Breast epithelium (tissue), 4 donors: Measurements from ENCODE around the gene MYO1E. TPM values are rescaled to one million over a fixed set of nuclear protein-coding genes. Genes with fewer than 3 reads are reported as not detected.
A peak's percentile ranks its signal among the peaks of the same experiment; 100 is the strongest.

Experiments used
- DNase-seq, 2 donors: peaks; one replicate each; pipeline ENCODE4 v3.0.0-alpha.2; 2019; ENCODE audit warnings: low spot score in 2 of 2
- H3K27ac ChIP-seq, 2 donors: fragments of 200-600 bp; sonication (generic) in 1 of 2; one replicate each; pipeline ENCODE4 v1.5.1; 2016 to 2019; ENCODE audit warnings: mild to moderate bottlenecking in 1 of 2
- H3K27me3 ChIP-seq, 2 donors: fragments of 200-600 bp; sonication (generic) in 1 of 2; one replicate each; pipeline versions ENCODE4 v1.5.1 to v1.6.0; 2017 to 2019; ENCODE audit warnings: control low read depth in 1 of 2, mild to moderate bottlenecking in 1 of 2
- H3K36me3 ChIP-seq: fragments of 200-600 bp; one replicate; pipeline ENCODE4 v1.5.1; 2019
- H3K4me1 ChIP-seq, 2 donors: fragments of 200-600 bp; sonication (generic); one replicate each; pipeline ENCODE4 v1.5.1; 2016 to 2019; ENCODE audit warnings: control low read depth in 1 of 2
- H3K4me3 ChIP-seq, 3 donors: fragments of 200-600 bp; sonication (generic); 1 replicate in 2 of 3; 2 replicates in 1 of 3; pipeline ENCODE4 v1.5.1; 2016 to 2019; ENCODE audit warnings: mild to moderate bottlenecking in 3 of 3, moderate library complexity in 2 of 3
- H3K9me3 ChIP-seq, 2 donors: fragments of 200-600 bp; sonication (generic) in 1 of 2; one replicate each; pipeline ENCODE4 v1.5.1; 2016 to 2019; ENCODE audit warnings: control low read depth in 1 of 2
- POLR2A ChIP-seq: fragments of 450-650 bp; IDR thresholded peaks from one replicate; pipeline ENCODE4 v1.6.1; 2016; ENCODE audit warnings: antibody characterized with exemption, mild to moderate bottlenecking, moderate library complexity
- POLR2AphosphoS5 ChIP-seq, 3 donors: sonication (generic); formaldehyde crosslinking; IDR thresholded peaks; one replicate each; pipeline ENCODE4 v1.6.1; 2017; ENCODE audit warnings: antibody characterized with exemption in 3 of 3
- intact Hi-C: fragments of 100-400 bp; cut with DNase I; formaldehyde crosslinking; loops from one replicate; pipeline ENCODE4 v1.15.1; 2023; ENCODE audit warnings: low total_unique reads
- total RNA-seq, 3 donors: library from RNA; depleted of rRNA; stranded (reverse); fragments of >200 nt; gene quantifications; one replicate each; pipeline ENCODE4 v1.1.0, GENCODE V29; 2016
- TF ChIP-seq, protein P1 (sequence below), 3 donors: fragments of 450-650 bp; IDR thresholded peaks; one replicate each; pipeline ENCODE4 v1.5.1; 2016 to 2017; ENCODE audit warnings: antibody characterized with exemption in 3 of 3, mild to moderate bottlenecking in 3 of 3, moderate library complexity in 3 of 3

The MYO1E gene
- total RNA-seq, 3 donors from 2014 or later, result 51.5 to 76.1 (median 68.6) TPM

DNA sequence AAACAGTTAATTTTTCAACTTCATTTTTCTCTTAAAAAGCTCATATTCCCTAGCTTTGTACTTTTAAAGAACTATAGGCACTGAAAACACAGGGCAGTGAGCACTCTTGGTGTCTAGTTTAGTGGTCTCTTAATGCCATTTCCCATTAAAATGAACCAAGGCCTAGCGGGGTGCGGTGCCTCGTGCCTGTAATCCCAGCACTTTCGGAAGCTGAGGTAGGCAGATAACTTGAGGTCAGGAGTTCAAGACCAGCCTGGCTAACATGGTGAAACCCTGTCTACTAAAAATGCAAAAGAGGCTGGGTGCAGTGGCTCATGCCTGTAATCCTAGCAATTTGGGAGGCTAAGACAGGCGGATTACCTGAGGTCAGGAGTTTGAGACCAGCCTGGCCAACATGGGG lies 120.5 kb downstream of the MYO1E start:
- H3K9me3 ChIP-seq, result no peaks in the 10 kb centered on the region
- no peak overlapping the region for H3K27ac ChIP-seq
- no peaks in the 10 kb centered on the region for H3K36me3 ChIP-seq
- no peaks in the 10 kb centered on the region for H3K27me3 ChIP-seq
- intact Hi-C loops, result loop anchor here (10.0 kb wide), 1 partner anchor 1233 kb away; no protein-coding TSS in a partner anchor
- no peak overlapping the region for H3K4me3 ChIP-seq
- no peak for DNase-seq
- H3K4me1 ChIP-seq, result no peaks in the 10 kb centered on the region
- TF ChIP-seq, protein P1, sequence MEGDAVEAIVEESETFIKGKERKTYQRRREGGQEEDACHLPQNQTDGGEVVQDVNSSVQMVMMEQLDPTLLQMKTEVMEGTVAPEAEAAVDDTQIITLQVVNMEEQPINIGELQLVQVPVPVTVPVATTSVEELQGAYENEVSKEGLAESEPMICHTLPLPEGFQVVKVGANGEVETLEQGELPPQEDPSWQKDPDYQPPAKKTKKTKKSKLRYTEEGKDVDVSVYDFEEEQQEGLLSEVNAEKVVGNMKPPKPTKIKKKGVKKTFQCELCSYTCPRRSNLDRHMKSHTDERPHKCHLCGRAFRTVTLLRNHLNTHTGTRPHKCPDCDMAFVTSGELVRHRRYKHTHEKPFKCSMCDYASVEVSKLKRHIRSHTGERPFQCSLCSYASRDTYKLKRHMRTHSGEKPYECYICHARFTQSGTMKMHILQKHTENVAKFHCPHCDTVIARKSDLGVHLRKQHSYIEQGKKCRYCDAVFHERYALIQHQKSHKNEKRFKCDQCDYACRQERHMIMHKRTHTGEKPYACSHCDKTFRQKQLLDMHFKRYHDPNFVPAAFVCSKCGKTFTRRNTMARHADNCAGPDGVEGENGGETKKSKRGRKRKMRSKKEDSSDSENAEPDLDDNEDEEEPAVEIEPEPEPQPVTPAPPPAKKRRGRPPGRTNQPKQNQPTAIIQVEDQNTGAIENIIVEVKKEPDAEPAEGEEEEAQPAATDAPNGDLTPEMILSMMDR (IDR thresholded peaks at IDR 0.05), result no peak
- TF ChIP-seq POLR2AphosphoS5 (IDR thresholded peaks at IDR 0.05), result no peak
- TF ChIP-seq POLR2A, result no peak

DNA sequence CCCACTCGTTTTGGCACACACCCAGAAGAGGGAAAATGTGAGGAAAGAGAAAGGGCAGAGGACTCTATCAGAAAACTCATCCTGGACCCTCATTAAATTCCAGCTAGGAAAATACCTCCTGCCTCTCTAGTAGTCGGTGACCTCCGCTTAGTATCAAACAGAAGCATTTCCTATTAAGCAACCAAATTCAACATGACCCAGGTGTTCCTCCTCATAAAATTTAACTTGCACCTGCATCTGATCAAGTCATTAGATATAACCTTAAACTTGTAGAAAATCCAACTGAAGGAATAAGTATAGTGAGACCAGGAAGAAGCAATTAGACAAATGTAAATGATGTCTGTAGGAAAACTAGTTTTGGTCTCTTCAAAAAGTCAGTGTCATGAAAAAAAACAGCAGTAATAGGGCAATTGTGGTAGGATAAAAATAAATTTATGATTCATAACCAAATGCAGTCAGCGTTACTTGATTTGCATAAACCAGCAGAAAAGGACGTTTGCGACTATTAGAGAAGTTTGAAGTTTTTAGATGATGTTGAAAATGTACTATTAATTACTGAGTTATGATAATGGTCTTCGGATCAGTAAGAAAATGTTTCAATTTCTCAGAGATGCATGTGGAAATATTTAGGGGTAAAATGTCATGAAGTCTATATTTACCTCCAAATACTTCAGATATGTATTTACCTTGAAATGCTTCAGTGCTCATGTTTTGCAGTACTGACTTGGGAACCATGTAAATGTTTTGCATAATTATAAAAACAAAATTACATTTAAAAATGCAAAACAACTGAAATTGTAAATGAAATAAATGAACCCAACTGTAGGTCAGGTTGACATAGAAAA lies 121.4 kb downstream of the MYO1E start:
- TF ChIP-seq, protein P1 (IDR thresholded peaks at IDR 0.05), result no peak
- TF ChIP-seq POLR2AphosphoS5 (IDR thresholded peaks at IDR 0.05) (no peak), POLR2A (no peak)

GRCh38 chr15:59250249-59250648 lies 122.4 kb downstream of the MYO1E start:
- intact Hi-C loops, result loop anchor here (10.0 kb wide), 1 partner anchor 1235 kb away; no protein-coding TSS in a partner anchor
- Histone ChIP-seq H3K4me1 (no peaks in the 10 kb centered on the region), H3K36me3 (no peaks in the 10 kb centered on the region), H3K27ac (peak overlapping the region in 1 of 2 donors; percentile 45), H3K9me3 (no peaks in the 10 kb centered on the region), H3K27me3 (no peaks in the 10 kb centered on the region), H3K4me3 (no peak overlapping the region)
- TF ChIP-seq POLR2A (no peak), POLR2AphosphoS5 (IDR thresholded peaks at IDR 0.05) (no peak)
- TF ChIP-seq, protein P1 (IDR thresholded peaks at IDR 0.05), result no peak
- DNase-seq, result no peak

More for the DNA sequence above, 121.4 kb downstream of the MYO1E start:
- Histone ChIP-seq H3K27ac (no peak overlapping the region), H3K4me1 (no peaks in the 10 kb centered on the region), H3K9me3 (no peaks in the 10 kb centered on the region), H3K36me3 (no peaks in the 10 kb centered on the region), H3K4me3 (no peak overlapping the region), H3K27me3 (no peaks in the 10 kb centered on the region)
- intact Hi-C loops, result loop anchor here (10.0 kb wide), 1 partner anchor 1234 kb away; no protein-coding TSS in a partner anchor
- DNase-seq, result no peak

DNA sequence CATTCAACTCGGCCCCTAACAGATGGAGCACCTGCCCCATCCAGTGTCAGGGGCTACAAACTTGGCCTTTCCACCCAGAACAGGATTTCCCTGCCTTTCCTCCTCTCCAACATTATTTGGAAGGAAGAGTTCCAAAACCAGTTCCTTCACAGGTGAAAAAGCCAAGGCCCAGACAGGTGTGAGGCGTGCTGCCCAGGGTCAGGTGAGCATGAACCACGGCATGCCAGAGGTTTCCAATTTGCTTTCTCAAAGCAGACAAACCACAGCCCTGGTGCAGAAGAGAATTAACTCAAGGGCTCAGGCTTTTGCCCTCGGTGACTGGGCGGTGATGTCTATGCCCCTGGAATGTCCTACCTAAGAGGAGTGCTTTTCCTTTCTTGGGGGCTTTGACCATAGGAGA lies 122.9 kb downstream of the MYO1E start:
- no peaks in the 10 kb centered on the region for H3K27me3 ChIP-seq
- intact Hi-C loops, result loop anchor here (10.0 kb wide), 1 partner anchor 1235 kb away; no protein-coding TSS in a partner anchor
- H3K27ac ChIP-seq, result peak overlapping the region; percentile 8 to 45
- no peak for DNase-seq
- TF ChIP-seq, protein P1 (IDR thresholded peaks at IDR 0.05), result no peak
- no peak for TF ChIP-seq POLR2A
- no peak for TF ChIP-seq POLR2AphosphoS5 (IDR thresholded peaks at IDR 0.05)
- no peak overlapping the region for H3K4me3 ChIP-seq
- H3K4me1 ChIP-seq, result no peaks in the 10 kb centered on the region
- no peaks in the 10 kb centered on the region for H3K9me3 ChIP-seq
- no peaks in the 10 kb centered on the region for H3K36me3 ChIP-seq

DNA sequence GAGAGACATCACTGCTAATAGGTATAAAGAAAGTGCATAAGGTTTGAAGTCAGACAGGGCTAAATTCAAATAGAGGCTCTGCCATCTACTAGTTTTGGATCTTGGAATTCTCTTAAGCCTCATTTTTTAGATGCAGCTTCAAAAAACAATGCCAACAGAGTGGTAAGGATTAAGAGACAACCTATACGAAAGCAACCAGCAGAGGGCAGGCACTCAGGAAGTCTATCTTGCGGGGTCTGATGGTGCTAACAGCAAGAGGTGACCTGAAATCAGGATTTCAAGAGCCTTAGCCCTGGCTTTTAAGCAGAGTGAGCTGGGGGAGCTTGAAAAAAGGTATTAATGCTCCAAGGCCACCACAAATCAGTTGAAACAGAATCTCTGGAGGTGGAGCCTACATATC lies 125.3 kb downstream of the MYO1E start:
- H3K9me3 ChIP-seq, result no peaks in the 10 kb centered on the region
- no peak overlapping the region for H3K4me3 ChIP-seq
- H3K27ac ChIP-seq, result no peak overlapping the region
- no peaks in the 10 kb centered on the region for H3K4me1 ChIP-seq
- DNase-seq, result no peak
- H3K36me3 ChIP-seq, result no peaks in the 10 kb centered on the region
- intact Hi-C loops, result no loop called here
- no peaks in the 10 kb centered on the region for H3K27me3 ChIP-seq
- TF ChIP-seq, protein P1 (IDR thresholded peaks at IDR 0.05), result peak; percentile 20 to 44 (median 34)
- no peak for TF ChIP-seq POLR2AphosphoS5 (IDR thresholded peaks at IDR 0.05)
